ENCODE measurements around the gene HOXA2.

Gene HOXA2

DNA sequence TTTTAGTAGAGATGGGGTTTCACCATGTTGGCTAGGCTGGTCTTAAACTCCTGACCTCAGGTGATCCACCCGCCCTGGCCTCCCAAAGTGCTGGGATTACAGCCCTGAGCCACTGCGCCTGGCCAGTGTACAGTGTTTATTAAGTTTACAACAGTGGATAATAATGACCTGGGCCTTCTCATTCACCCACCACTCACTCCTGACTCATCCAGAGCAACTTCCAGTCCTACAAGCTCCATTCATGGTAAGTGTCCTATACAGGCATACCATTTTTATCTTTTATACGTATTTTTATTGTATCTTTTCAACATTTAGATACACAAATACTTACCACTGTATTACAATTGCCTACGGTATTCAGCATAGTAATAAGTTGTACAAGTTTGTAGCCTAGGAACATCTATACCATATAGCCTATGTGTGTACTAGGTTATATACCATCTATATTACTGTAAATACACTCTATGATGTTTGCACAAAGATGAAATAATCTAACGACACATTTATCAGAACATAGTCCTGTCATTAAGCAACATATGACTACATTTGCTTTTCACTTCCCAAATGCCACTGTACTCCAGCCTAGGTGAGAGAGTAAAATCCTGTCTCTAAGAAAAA is 23.8 kb downstream of the HOXA2 start:
- DNase-seq (ENCODE audit: low read depth) = no peak

DNA sequence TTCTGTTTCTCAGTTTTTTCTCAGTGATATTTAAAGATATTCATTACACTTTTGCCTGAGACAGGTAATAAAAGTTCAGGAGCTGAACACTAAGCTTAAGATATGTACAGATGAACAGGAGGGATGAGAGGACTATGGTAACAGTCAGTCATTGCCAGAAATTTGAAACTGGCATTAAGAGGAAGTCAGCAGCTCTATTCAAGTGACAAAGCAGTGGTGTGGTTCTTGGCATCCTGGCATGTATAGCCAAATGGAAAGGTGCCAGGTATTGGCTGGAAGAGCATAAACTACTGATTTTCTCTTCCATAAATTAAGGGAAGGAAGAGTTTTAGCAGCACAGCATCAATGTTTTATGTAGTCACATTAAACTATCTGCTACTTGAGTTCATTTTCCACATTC is 29.4 kb downstream of the HOXA2 start:
- no peak for DNase-seq (ENCODE audit: low read depth)

DNA sequence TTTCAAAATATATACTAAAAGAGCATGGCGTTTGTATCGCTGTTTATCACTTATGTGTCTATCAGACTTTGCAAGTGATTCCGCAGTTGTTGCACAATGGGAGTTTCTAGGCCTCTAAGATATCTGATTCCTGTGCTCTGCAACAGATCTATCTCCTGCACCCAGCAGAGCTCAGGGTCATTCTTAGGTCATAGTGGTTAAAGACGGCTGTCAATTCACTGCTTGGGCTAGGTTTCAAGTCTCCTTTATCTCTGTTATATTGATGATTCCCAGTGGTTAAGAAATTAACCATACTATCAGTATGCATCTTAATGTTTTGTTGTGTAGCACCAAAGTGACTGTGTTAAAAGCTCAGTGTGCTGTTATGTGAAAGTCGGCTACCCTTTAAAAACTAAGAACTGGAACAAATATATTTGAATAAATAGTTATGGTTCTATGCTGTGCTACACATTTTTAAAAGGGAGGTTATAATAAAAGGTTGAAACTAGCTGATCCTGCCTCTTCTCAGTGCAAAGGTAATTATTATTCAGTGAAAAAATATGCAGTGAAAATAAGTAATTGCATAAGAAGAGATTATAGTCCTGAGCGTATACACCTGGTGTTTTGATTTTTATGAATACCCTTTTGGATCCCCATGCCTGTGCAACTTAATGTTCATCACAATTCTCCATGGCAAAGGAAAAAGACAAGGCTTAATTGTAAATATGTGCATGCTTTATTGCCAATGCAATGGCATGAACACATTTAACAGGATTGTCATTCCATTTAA is 30.7 kb downstream of the HOXA2 start:
- DNase-seq (ENCODE audit: low read depth) = no peak

- no peak for DNase-seq (ENCODE audit: low read depth)
Measured at GRCh38 chr7:27068259-27068658, 34.2 kb downstream of the HOXA2 start.

DNA sequence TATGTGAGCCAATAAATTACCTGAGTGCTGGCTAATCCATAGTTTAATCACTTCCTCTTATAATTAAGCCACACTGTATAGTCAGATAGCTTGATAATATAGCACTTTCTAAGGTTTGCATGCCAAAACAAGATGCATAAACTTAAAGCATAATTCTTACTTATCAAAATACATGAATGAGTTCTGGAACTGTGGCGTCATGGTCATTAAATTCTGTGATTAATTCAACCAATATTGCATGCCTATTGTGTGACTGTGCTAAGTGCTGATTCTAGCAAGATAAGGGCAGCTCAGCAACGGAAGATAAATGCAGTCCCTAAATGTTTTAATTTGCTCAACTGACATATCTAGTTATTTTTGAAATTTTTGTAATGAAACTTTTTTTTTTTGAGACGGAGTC is 36.3 kb downstream of the HOXA2 start:
- no peak for DNase-seq (ENCODE audit: low read depth)

DNA sequence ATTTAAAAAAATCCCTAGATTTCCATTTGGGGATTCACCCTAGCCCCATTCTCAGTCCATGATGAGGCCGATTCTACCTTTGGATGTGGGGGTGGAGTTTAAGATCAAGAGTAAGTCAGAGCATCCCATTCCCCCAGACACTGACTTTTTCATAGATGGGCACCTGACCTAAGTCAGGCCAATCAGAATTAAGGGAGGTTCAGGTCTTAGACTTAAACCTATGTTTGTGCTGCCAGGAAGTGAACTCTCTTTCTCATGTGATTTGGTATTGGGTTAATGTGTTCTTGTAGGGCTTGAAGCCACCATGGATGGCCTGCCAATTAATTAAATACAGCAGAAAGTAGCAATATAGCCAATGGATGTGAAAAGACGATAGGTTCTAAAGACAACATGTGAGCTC is 36.8 kb downstream of the HOXA2 start:
- DNase-seq (ENCODE audit: low read depth) = no peak

DNA sequence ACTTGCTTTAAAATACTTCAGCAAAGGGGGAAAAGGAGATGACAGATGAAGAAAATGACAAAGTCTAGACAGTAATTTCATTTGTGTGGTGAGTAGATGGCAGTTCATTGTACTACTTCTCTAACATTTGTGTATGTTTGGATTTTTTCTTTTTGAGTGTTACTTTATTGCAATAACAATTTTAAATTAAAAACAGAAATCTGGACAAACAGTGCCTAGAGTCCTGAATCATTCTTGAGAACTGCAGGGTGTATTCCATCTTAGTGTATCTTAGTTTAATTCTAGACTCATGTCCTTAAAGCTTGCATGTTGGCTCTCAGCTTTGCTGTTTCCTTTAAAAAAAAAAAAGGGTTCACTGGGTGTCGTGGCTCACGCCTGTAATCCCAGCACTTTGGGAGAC is 37.8 kb downstream of the HOXA2 start:
- no peak for DNase-seq (ENCODE audit: low read depth)

DNA sequence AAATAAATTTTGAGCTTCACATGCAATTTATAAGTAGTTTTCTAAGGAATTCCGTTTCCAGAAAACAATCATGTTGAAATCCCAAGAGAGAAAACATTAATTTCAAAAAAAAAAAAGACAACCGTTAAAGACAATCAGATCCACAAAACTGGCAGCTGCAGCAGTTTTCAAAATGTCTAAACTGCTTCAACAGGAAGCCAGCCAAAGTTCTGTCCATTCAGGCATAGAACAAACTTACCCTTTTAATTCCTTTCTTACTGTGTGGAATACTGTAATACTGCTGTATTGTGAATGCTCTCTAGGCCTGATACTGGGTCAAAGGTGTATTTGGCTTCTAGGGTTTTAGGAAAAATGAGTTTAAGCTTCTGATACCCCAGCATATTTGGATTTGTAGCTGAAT is 38.3 kb downstream of the HOXA2 start:
- DNase-seq (ENCODE audit: low read depth) = no peak

DNA sequence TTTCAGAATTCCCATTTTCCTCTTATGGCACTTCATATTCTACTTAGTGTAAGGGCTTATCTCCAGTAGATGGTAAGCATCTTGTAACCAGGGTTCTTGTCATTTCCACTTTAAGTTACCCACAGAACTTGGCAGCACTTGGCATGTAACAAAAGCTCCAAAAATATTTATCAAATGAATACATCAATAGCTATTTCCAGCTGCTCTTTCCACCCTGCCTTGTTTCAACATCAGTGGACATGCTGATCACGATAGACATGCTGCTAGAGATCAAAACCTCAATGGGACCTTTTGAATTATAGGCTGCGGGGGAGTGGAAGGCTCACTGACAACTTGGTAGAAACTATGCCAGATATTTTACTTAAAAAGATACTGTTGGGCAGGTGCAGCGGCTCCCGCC is 39.5 kb downstream of the HOXA2 start:
- no peak for DNase-seq (ENCODE audit: low read depth)

DNA sequence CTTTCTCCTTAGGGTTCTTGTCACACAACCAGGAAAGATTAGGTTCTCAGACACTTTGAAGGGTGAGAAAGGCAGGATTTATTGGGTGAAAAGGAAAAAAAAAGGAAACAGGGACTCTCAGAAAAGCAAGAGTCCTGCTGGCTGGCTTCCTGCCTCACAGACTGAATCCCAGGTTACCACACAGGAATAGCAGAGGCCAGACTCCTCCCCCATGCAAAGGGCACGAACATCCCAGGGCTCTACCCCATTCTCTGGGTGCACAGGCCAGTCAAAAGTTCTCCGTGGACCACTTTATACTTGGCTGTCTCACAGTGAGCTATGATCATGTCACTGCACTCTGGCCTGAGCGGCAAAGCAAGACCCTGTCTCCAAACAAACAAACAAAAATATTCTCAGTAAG is 49.3 kb downstream of the HOXA2 start:
- DNase-seq (ENCODE audit: low read depth) = no peak

DNA sequence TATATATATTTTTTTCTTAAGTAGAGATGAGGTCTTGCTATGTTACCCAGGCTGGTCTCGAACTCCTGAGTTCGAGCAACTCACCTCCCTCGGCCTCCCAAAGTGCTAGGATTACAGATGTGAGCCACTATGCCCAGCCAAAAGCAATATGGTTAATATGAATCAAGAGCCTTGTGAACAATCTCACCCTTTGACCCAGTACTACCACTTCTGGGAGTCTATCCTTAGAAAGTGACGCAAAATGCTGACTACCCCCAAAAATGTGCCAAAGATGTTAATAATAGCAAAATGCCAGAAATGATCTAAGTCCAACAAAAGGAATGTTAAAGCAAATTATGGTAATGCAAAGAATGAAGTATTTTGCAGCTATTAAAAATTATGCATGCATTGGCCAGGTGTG is 51.0 kb downstream of the HOXA2 start:
- no peak for DNase-seq (ENCODE audit: low read depth)
